ENCODE measurements around the gene CEP170B.
A peak's percentile ranks its signal among the peaks of the same experiment; 100 is the strongest.
"Not testable (repeated sequence)": the region's sequence is repeated elsewhere in the genome, so short reads cannot be mapped to it uniquely, and the experiment has no call there.

The CEP170B gene

GRCh38 chr14:104892531-104893434 is 27.7 kb downstream of the CEP170B start:
- DNase-seq = no peak

- no peak for DNase-seq
Measured at GRCh38 chr14:104893435-104894207, 28.6 kb downstream of the CEP170B start.

- DNase-seq = no peak
Measured at GRCh38 chr14:104894331-104895206, 29.5 kb downstream of the CEP170B start.

- DNase-seq = no peak
Measured at GRCh38 chr14:104895207-104895785, 30.2 kb downstream of the CEP170B start.

GRCh38 chr14:104895786-104896661 is 31.0 kb downstream of the CEP170B start:
- no peak for DNase-seq

GRCh38 chr14:104897330-104898194 is 32.5 kb downstream of the CEP170B start:
- no peak for DNase-seq

GRCh38 chr14:104898195-104898558 is 33.1 kb downstream of the CEP170B start:
- no peak for DNase-seq

GRCh38 chr14:104898870-104899510 is 33.9 kb downstream of the CEP170B start:
- peak; percentile 41 for DNase-seq

GRCh38 chr14:104899781-104900180 is 34.7 kb downstream of the CEP170B start:
- DNase-seq = no peak

- DNase-seq = no peak
Measured at GRCh38 chr14:104900639-104901512, 35.8 kb downstream of the CEP170B start.

- DNase-seq = no peak
Measured at GRCh38 chr14:104903990-104904389, 38.9 kb downstream of the CEP170B start.

- DNase-seq = not testable (repeated sequence)
Measured at GRCh38 chr14:104904650-104905578, 39.8 kb downstream of the CEP170B start.

- DNase-seq = not testable (repeated sequence)
Measured at GRCh38 chr14:104905579-104905933, 40.5 kb downstream of the CEP170B start.

GRCh38 chr14:104908303-104908702 is 43.2 kb downstream of the CEP170B start:
- DNase-seq = no peak

GRCh38 chr14:104912053-104912452 is 47.0 kb downstream of the CEP170B start:
- DNase-seq = no peak

GRCh38 chr14:104913435-104913834 is 48.4 kb downstream of the CEP170B start:
- DNase-seq = no peak

GRCh38 chr14:104917116-104917515 is 52.0 kb downstream of the CEP170B start:
- DNase-seq = no peak

GRCh38 chr14:104917993-104918392 is 52.9 kb downstream of the CEP170B start:
- DNase-seq = no peak

Measured in fibroblast of skin of scalp (primary cell).